Medulla oblongata (tissue), 1 donor: ENCODE results near the gene MRPL30.
"Not testable (repeated sequence)": the region's sequence is repeated elsewhere in the genome, so short reads cannot be mapped to it uniquely, and the experiment has no call there.

Experiments
- DNase-seq: peaks from one replicate; pipeline ENCODE4 v3.0.0-alpha.2; 2015; ENCODE audit errors: extremely low spot score

The MRPL30 gene

GRCh38 chr2:99184811-99185210 is 3.8 kb downstream of the MRPL30 start:
- no peak for DNase-seq

DNA sequence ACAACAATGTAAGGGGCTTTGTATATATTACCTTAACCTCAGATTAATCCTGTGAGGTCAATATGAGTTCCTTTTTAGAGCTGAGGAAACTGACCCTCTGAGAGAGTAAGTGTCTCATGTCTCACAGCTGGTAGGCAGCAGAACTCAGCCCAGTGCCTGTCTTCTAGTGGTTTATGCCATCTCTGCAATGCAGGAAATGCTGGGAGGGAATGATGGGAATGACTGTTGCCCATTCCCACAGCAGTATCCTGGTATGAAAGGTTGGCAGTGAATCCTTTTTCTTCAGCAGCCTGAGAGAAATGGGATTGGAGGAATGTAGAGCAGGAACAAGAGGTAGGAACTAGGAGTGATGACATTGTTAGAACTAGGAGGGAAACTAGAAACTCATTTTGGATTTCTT is 6.0 kb downstream of the MRPL30 start:
- no peak for DNase-seq

- DNase-seq, result no peak
These were observed 7.4 kb downstream of the MRPL30 start for GRCh38 chr2:99188357-99188756.

DNA sequence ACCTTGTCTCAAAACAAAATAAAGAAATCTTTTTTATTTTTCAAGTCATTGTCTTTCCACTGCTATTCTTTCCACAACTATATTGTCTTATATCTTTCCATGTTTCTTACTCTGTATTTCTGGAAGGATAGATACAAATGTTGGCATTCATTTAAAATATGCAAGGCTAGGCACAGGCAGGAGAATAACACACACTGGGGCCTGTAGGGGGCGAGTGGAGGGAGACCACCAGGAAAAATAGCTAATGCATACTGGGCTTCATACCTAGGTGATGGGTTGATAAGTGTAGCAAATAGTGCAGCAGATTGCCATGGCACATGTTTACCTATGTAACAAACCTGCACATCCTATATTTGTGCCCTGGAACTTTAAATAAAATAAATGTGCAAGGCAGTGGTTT is 9.6 kb downstream of the MRPL30 start:
- DNase-seq, result no peak

- DNase-seq, result not testable (repeated sequence)
These were observed 11.4 kb downstream of the MRPL30 start for GRCh38 chr2:99192364-99192763.

DNA sequence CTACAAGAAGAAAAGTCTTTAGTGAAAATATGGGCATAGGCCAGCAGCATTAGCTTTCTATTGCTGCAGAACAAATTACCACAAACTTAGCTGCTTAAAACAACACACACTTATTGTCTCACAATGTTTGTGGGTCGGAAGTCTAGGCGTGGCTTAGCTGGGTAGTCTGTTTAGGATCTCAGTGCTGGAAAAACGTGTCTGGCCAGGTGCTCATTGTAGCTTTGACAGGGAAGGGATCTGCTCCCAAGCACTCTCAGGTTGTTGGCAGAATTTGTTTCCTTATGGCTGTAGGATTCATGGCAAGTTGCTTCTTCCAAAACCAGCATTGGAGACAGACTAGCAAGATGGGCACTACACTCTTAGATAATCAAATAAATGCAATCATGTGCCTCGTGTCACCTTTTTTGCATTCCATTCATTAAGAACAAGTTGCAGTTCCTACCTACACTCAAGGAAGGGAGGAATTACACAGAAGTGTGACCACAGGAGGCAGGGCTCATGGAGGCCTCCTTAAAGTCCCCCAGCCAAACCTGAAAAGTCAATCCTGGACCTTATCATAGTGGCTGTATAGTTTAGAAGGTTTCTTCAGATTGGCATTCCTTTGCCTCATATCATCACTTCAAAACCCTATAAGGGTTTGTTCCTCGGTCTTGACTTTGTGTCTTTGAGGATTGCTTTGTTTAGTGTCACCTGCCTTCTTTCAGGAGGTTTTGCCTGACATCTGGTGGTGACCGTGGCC is 17.3 kb downstream of the MRPL30 start:
- DNase-seq, result no peak

DNA sequence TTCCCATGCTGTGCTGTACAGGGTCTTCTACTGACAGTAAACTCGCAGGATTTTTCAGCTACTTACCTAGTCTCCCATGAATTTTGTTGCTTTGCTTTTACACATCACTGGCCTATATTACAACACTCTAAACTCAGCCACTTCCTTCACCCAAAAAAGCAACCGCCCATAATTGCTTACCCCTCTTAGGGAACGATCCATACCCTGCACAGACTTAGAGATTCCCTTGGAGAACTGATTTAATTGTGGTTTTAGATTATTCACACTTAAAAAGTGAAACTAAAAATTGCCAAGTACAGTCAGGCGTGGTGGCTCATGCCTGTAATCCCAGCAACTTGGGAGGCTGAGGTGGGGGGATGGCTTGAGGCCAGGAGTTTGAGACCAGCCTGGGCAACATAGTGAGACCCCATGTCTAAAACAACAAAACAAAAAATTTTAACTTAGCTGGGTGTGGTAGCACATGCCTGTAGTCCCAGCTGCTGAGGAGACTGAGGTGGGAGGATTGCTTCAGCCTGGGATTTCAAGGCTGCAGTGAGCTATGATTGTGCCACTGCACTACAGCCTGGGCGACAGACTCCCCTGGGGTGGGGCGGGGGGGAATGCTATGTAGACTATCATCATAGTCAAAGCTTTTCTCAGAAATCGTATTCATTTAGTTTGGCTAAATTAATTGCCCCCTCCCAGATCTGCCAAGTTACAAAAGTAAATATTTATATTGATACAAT is 19.3 kb downstream of the MRPL30 start:
- no peak for DNase-seq

DNA sequence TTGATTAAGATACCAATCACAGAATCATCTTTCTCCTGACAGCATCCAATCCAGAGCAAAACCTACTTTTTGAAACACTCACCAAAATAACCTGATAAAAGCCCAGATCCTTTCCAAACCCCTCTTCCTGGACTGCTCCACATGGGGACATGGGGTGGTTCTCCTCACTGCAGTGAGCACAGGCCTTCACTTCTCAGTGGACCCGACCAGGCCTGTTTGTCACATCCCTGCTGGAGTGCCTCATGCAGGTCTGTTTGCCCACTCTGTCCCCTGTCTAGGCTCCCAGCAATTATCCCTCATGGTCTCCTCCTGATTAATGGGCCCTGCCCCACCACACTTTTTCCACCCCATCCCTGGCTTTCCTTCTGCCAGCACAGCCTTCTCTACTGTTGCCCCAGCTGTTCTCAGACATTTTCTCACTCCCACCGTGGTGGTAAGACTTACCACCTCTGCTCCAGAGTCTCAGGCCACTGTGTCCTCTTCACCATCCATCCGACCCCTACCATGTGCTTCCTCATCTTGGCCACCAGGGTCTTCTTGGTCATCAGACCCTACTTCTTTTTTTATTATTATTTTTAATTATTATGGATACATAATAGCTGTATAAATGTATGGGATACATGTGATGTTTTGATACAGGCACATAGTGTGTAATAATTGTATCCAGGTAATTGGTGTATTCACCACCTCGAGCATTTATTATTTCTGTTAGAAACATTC is 21.1 kb downstream of the MRPL30 start:
- no peak for DNase-seq

DNA sequence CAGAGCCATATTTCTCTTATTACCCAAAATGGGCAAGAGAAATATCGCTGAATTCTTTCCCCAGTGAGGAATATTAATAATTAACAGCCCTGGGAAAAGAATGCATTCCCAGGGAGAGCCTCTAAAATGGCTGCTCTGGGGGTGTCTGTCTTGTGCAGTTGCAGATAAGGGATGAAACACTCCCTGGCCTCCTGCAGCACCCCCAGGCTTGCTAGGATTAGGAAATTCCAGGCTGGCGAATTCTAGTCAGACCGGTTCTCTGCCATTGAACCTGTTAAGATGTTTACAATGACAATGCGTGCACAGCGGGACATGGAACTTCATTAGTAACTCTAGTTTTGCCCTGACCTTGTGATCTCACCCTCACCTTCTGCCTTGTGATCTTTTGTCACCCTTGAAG is 24.5 kb downstream of the MRPL30 start:
- DNase-seq, result no peak

- DNase-seq, result no peak
These were observed 35.1 kb downstream of the MRPL30 start for GRCh38 chr2:99216096-99216495.

DNA sequence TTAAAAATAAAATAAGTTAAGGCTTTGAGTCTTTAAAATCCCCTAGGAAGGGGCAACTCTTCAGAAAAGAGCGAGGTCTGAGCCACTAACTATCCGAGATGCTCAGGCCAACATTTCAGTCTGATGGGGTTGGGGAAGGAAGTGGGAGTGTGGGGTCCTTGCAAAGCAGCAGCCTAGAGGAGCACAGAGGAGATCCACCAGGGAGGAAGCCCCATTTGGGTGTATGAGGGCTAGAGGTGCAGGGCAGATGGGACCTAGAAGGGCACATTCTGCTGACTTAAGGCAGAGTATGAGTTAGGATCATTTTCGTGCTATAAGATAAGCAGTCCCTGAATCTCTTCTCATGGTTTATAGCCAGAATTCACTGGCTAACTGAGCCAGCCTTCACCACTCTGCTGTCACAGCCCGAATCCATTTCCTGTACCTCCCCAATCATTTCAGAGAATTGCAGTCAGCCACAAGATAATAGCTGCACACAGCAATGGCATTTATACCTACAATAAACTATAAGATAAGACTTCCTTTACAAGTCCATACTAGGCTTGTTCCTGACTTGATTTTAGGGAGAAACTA is 37.0 kb downstream of the MRPL30 start:
- no peak for DNase-seq

DNA sequence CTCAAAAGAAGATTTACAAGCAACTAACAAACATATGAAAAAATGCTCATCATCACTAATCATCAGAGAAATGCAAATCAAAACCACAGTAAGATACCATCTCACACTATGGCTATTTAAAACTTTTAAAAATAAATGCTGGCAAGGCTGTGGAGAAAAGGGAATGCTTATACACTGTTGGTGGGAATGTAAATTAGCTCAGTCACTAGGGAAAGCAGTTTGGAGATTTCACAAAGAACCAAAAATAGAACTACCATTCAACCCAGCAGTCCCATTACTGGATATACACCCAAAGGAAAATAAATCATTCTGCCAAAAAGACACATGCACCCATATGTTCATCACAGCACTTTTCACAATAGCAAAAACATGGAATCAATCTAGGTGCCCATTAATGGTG is 52.2 kb downstream of the MRPL30 start:
- not testable (repeated sequence) for DNase-seq

GRCh38 chr2:99238599-99238998 is 57.6 kb downstream of the MRPL30 start:
- DNase-seq, result no peak

GRCh38 chr2:99240431-99240830 is 59.4 kb downstream of the MRPL30 start:
- DNase-seq, result no peak

DNA sequence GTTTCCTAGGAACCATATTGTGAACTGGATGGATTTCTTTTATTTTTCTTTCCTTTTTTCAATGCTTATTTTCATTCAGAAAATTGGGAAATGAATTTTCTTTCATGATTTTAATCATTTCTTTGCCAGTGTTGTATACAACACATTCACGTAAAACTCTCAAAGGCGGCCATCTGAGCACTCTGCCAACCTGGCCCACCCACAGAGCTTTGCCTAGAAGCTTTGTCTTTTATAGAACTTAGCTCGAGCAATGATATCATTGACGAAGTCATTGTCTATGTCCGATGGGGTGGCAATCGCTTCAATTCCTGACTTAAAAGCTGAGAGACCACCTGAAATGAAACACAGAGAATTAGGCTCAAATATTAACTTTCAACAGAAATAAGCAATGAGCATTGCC is 61.2 kb downstream of the MRPL30 start:
- DNase-seq, result no peak
